ENCODE data around the gene COL24A1. TPM values are rescaled to one million over a fixed set of nuclear protein-coding genes. Genes with fewer than 3 reads are reported as not detected.

The COL24A1 gene
- polyA plus RNA-seq, 4 donors = 0.07 to 2.4 (median 0.27) TPM; not detected in 1

DNA sequence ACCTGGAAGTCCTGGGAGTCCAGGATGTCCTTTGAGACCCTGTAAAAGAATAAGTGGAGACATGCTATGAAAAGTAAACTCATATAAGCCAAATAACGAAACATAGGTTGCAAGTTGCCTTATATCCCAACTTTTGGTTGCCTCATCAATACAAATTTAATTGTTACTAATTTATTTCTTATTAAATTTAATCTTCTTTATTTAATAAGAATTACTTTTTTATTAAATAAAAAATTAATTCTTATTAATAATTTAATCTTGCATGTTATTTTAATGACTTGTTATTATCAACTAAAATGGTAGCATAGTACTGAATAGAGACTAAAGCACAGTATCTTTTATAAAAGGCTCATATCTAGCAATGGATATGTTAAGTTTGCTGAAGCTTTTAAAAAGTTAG, 92.9 kb downstream of the COL24A1 start:
- no peak overlapping the region for H3K4me3 ChIP-seq (ENCODE audit: low read depth in 1 of 3, low read length in 3 of 3)
- 59 to 82% (median 70%) methylated on average over 1 of the region's 1 CpG for WGBS, 3 donors
- no peaks in the 10 kb centered on the region for H3K4me1 ChIP-seq (ENCODE audit: control insufficient read depth in 3 of 3, insufficient read depth in 2 of 3, low read depth in 1 of 3, low read length in 2 of 3)
- no peak overlapping the region for H3K27ac ChIP-seq (ENCODE audit: low read depth in 1 of 3, low read length in 2 of 3)
- no peaks in the 10 kb centered on the region for H3K27me3 ChIP-seq (ENCODE audit: control insufficient read depth in 3 of 3, insufficient read depth in 3 of 3, low read length in 3 of 3)
- DNase-seq (no peak), FAIRE-seq (no peak)
- no peaks in the 10 kb centered on the region for H3K9me3 ChIP-seq (ENCODE audit: control insufficient read depth in 2 of 2, insufficient read depth in 1 of 2, low read depth in 1 of 2, low read length in 1 of 2)
- no peaks in the 10 kb centered on the region for H3K36me3 ChIP-seq (ENCODE audit: control insufficient read depth in 3 of 3, insufficient read depth in 2 of 3, low read depth in 1 of 3, low read length in 3 of 3)

DNA sequence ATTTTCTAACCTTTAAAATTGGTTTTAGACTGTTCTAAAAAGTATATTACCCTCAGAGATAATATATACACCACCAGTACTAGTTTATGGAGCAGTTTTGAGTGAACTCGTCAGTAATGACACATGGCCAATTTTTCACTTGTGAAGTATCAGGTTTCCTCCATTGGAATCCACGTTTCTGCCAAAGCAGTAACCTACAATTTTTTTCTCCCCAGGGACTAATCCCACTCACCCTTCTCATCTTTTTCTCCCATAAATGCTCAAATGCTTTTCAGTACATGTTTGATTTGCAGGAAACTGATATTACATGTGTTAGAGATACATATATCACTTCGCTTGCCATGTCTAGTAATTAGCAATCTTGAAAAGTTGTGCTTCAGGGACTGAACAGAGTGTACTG, 94.1 kb downstream of the COL24A1 start:
- no peaks in the 10 kb centered on the region for H3K9me3 ChIP-seq (ENCODE audit: control insufficient read depth in 2 of 2, insufficient read depth in 1 of 2, low read depth in 1 of 2, low read length in 1 of 2)
- H3K27ac ChIP-seq (ENCODE audit: low read depth in 1 of 3, low read length in 2 of 3) = no peak overlapping the region
- 43 to 57% (median 47%) methylated on average over 3 of the region's 3 CpGs for WGBS, 3 donors
- no peaks in the 10 kb centered on the region for H3K4me1 ChIP-seq (ENCODE audit: control insufficient read depth in 3 of 3, insufficient read depth in 2 of 3, low read depth in 1 of 3, low read length in 2 of 3)
- H3K4me3 ChIP-seq (ENCODE audit: low read depth in 1 of 3, low read length in 3 of 3) = no peak overlapping the region
- no peaks in the 10 kb centered on the region for H3K27me3 ChIP-seq (ENCODE audit: control insufficient read depth in 3 of 3, insufficient read depth in 3 of 3, low read length in 3 of 3)
- no peaks in the 10 kb centered on the region for H3K36me3 ChIP-seq (ENCODE audit: control insufficient read depth in 3 of 3, insufficient read depth in 2 of 3, low read depth in 1 of 3, low read length in 3 of 3)
- FAIRE-seq (no peak), DNase-seq (no peak)

DNA sequence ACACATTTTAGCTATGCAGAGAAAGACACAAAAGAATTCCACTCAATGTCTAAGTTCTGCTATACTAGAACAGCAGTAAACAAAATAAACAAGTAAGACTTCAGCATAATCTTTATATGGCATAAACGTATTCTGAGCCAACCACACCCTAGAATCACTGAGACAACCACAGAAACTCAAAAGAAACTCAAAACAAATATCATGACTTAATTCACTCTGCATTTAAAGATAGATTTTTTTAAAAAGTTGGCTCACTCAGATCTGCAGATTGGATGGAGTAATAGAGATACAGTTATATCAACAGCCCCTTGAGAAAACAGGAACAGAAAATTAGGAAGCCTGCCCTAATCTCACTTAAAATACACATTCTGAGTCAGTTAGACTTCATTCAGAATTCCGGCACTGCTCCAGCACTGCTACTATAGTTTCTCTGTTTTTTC, 95.0 kb downstream of the COL24A1 start:
- Histone ChIP-seq H3K27ac (ENCODE audit: low read depth in 1 of 3, low read length in 2 of 3) (no peak overlapping the region), H3K4me3 (ENCODE audit: low read depth in 1 of 3, low read length in 3 of 3) (no peak overlapping the region), H3K4me1 (ENCODE audit: control insufficient read depth in 3 of 3, insufficient read depth in 2 of 3, low read depth in 1 of 3, low read length in 2 of 3) (no peaks in the 10 kb centered on the region), H3K27me3 (ENCODE audit: control insufficient read depth in 3 of 3, insufficient read depth in 3 of 3, low read length in 3 of 3) (no peaks in the 10 kb centered on the region), H3K9me3 (ENCODE audit: control insufficient read depth in 2 of 2, insufficient read depth in 1 of 2, low read depth in 1 of 2, low read length in 1 of 2) (no peaks in the 10 kb centered on the region), H3K36me3 (ENCODE audit: control insufficient read depth in 3 of 3, insufficient read depth in 2 of 3, low read depth in 1 of 3, low read length in 3 of 3) (no peaks in the 10 kb centered on the region)
- DNase-seq (no peak), FAIRE-seq (no peak)
- 38 to 44% (median 41%) methylated on average over 2 of the region's 2 CpGs for WGBS, 3 donors

DNA sequence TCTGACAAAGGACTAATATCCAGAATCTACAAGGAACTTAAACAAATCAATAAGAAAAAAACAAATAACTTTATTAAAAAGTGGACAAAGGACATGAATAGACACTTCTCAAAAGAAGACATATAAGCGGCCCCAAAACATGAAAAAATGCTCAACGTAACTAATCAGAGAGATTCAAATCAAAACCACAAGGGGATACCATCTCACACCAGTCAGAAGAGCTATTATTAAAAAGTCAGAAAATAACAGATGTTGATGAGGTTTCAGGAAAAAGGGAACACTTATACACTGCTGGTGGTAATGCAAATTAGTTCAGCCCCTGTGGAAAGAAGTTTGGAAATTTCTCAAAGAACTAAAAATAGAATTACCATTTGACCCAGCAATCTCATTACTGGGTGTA, 102.2 kb downstream of the COL24A1 start:
- Histone ChIP-seq H3K27ac (ENCODE audit: low read depth in 1 of 3, low read length in 2 of 3) (no peak overlapping the region), H3K36me3 (ENCODE audit: control insufficient read depth in 3 of 3, insufficient read depth in 2 of 3, low read depth in 1 of 3, low read length in 3 of 3) (no peaks in the 10 kb centered on the region), H3K27me3 (ENCODE audit: control insufficient read depth in 3 of 3, insufficient read depth in 3 of 3, low read length in 3 of 3) (no peaks in the 10 kb centered on the region), H3K4me3 (ENCODE audit: low read depth in 1 of 3, low read length in 3 of 3) (no peak overlapping the region), H3K4me1 (ENCODE audit: control insufficient read depth in 3 of 3, insufficient read depth in 2 of 3, low read depth in 1 of 3, low read length in 2 of 3) (no peaks in the 10 kb centered on the region), H3K9me3 (ENCODE audit: control insufficient read depth in 2 of 2, insufficient read depth in 1 of 2, low read depth in 1 of 2, low read length in 1 of 2) (no peaks in the 10 kb centered on the region)
- DNase-seq (no peak), FAIRE-seq (no peak)
- 88 to 93% (median 93%) methylated on average over 2 of the region's 2 CpGs for WGBS, 3 donors

DNA sequence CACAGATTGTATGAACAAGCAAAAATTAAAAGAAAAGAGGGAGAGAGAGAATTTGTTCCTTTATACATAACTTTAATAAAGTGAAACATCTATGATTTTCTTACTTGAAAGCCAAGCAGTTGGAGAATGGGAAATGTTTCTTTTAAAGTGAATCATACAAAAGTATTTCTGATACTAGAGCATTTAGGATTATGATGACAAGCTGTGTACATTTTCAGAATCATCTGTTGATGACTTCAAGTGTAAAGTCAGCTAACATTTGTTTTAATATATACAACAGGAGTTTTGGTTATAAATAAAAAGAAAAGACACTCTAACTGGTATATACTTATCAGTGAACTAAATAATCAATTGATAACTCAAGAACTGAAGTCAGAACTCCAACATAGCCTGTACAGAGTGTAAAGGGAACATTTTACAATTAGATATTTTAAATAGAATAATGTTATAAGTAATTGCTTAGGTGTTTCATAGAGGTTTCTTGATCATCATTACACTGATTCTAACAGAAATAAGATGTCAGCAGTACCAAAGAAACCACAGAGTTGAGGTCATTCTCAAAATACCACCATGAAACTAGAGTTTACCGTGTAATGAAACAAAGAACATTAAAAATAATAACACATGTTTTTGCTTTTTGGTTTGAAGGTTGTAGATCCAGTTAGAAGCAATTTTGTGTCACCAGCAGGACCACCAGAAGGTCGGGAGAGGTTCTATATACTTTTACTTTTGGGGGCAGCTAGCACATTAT, 103.4 kb downstream of the COL24A1 start:
- no peak overlapping the region for H3K27ac ChIP-seq (ENCODE audit: low read depth in 1 of 3, low read length in 2 of 3)
- FAIRE-seq = no peak
- 54 to 72% (median 59%) methylated on average over 2 of the region's 2 CpGs for WGBS, 3 donors

DNA sequence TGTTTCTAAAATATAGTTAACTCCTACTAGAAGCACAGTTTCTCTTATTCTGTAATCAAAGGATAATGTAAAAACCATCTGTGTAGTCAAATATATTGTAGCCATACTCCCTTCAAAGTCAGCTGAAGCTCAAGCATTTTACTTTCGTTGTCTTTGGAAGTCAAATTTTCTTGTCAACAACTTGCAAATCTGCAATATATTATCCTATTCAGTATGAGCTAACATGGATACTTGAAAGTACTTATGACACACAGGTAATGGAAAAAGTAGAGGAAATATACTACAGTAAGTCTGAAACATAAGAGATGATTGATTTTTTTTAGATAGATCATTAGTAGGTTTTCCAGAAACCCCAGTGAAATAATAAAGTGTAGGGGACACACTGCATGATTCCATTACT, 121.5 kb downstream of the COL24A1 start:
- 63 to 70% (median 67%) methylated on average over 1 of the region's 1 CpG for WGBS, 3 donors
- no peak overlapping the region for H3K4me3 ChIP-seq (ENCODE audit: low read depth in 1 of 3, low read length in 3 of 3)
- H3K36me3 ChIP-seq (ENCODE audit: control insufficient read depth in 3 of 3, insufficient read depth in 2 of 3, low read depth in 1 of 3, low read length in 3 of 3) = no peaks in the 10 kb centered on the region
- no peak for FAIRE-seq
- H3K27ac ChIP-seq (ENCODE audit: low read depth in 1 of 3, low read length in 2 of 3) = no peak overlapping the region
- DNase-seq = no peak
- no peaks in the 10 kb centered on the region for H3K9me3 ChIP-seq (ENCODE audit: control insufficient read depth in 2 of 2, insufficient read depth in 1 of 2, low read depth in 1 of 2, low read length in 1 of 2)
- H3K4me1 ChIP-seq (ENCODE audit: control insufficient read depth in 3 of 3, insufficient read depth in 2 of 3, low read depth in 1 of 3, low read length in 2 of 3) = no peaks in the 10 kb centered on the region
- no peaks in the 10 kb centered on the region for H3K27me3 ChIP-seq (ENCODE audit: control insufficient read depth in 3 of 3, insufficient read depth in 3 of 3, low read length in 3 of 3)

More for the DNA sequence above, 103.4 kb downstream of the COL24A1 start:
- DNase-seq = no peak
- no peak overlapping the region for H3K4me3 ChIP-seq (ENCODE audit: low read depth in 1 of 3, low read length in 3 of 3)
- no peaks in the 10 kb centered on the region for H3K4me1 ChIP-seq (ENCODE audit: control insufficient read depth in 3 of 3, insufficient read depth in 2 of 3, low read depth in 1 of 3, low read length in 2 of 3)
- H3K9me3 ChIP-seq (ENCODE audit: control insufficient read depth in 2 of 2, insufficient read depth in 1 of 2, low read depth in 1 of 2, low read length in 1 of 2) = no peaks in the 10 kb centered on the region
- H3K36me3 ChIP-seq (ENCODE audit: control insufficient read depth in 3 of 3, insufficient read depth in 2 of 3, low read depth in 1 of 3, low read length in 3 of 3) = no peaks in the 10 kb centered on the region
- no peaks in the 10 kb centered on the region for H3K27me3 ChIP-seq (ENCODE audit: control insufficient read depth in 3 of 3, insufficient read depth in 3 of 3, low read length in 3 of 3)

DNA sequence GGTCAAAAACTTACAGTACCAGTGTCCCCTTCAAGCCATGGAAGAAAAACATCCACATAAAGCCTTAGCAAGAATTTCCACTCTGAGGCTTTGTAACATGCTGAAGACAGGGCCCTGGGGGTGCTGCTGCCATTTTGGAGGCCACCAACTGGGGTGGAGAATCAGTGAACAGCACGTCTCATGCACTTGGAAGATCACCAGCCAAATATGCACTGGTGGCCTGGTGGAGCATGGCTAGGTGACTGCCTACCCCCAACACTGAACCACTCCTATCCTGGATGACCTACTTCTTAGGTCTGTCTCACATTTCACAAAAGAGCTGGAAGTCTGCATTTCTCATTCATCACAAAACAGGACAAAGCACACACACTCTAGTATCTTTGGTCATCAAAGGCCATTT, 126.4 kb downstream of the COL24A1 start:
- WGBS, 3 donors = 69 to 88% (median 71%) methylated on average over 1 of the region's 1 CpG
- H3K27ac ChIP-seq (ENCODE audit: low read depth in 1 of 3, low read length in 2 of 3) = no peak overlapping the region
- no peaks in the 10 kb centered on the region for H3K4me1 ChIP-seq (ENCODE audit: control insufficient read depth in 3 of 3, insufficient read depth in 2 of 3, low read depth in 1 of 3, low read length in 2 of 3)
- no peak overlapping the region for H3K4me3 ChIP-seq (ENCODE audit: low read depth in 1 of 3, low read length in 3 of 3)
- H3K9me3 ChIP-seq (ENCODE audit: control insufficient read depth in 2 of 2, insufficient read depth in 1 of 2, low read depth in 1 of 2, low read length in 1 of 2) = no peaks in the 10 kb centered on the region
- no peak for FAIRE-seq
- no peaks in the 10 kb centered on the region for H3K27me3 ChIP-seq (ENCODE audit: control insufficient read depth in 3 of 3, insufficient read depth in 3 of 3, low read length in 3 of 3)
- DNase-seq = no peak
- H3K36me3 ChIP-seq (ENCODE audit: control insufficient read depth in 3 of 3, insufficient read depth in 2 of 3, low read depth in 1 of 3, low read length in 3 of 3) = no peaks in the 10 kb centered on the region

DNA sequence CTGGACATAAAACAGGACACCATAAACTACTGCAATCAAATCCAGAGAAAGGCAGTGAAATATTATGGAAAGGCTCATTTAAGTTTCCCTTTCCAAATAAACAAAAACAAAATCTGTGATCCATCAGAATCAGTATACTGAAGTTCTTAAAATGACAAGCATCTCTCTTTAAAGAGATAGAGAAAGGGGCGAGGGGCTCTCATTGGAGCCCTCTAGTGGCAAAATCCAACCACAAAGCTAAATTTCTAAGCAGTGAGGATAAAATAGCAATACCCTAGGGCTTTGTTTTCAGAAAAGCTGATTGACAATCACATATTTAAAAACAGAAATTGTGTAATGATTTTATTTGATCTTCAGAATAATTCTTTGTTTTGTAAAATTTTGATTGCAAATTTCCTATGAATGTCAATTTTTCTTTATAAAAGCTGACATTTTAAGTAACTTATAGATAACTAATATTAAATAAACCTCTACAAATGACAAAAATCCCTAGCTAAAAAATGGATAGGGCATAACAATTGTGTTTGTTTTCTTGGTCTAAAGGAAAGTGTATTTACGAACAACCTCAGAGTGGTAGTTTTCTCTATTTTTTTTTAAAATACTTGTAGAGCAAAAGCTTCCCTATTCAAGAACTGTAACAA, 138.2 kb downstream of the COL24A1 start:
- Histone ChIP-seq H3K4me3 (ENCODE audit: low read depth in 1 of 3, low read length in 3 of 3) (no peak overlapping the region), H3K27me3 (ENCODE audit: control insufficient read depth in 3 of 3, insufficient read depth in 3 of 3, low read length in 3 of 3) (no peaks in the 10 kb centered on the region), H3K9me3 (ENCODE audit: control insufficient read depth in 2 of 2, insufficient read depth in 1 of 2, low read depth in 1 of 2, low read length in 1 of 2) (no peaks in the 10 kb centered on the region), H3K27ac (ENCODE audit: low read depth in 1 of 3, low read length in 2 of 3) (no peak overlapping the region), H3K4me1 (ENCODE audit: control insufficient read depth in 3 of 3, insufficient read depth in 2 of 3, low read depth in 1 of 3, low read length in 2 of 3) (no peaks in the 10 kb centered on the region), H3K36me3 (ENCODE audit: control insufficient read depth in 3 of 3, insufficient read depth in 2 of 3, low read depth in 1 of 3, low read length in 3 of 3) (no peaks in the 10 kb centered on the region)
- WGBS, 3 donors = 34 to 42% (median 38%) methylated on average over 2 of the region's 2 CpGs
- peak; percentile 72 for FAIRE-seq
- peak; percentile 12 to 51 for DNase-seq

All from small intestine (tissue), 7 donors.